Activated naive CD8-positive, alpha-beta T cell treated with anti-CD3 and anti-CD28 coated beads, Interleukin-2, amount 50 U/mL, for 16 hours (primary cell): ENCODE results near the gene TACR1.
"Not testable (repeated sequence)": the region's sequence is repeated elsewhere in the genome, so short reads cannot be mapped to it uniquely, and the experiment has no call there.

Experiments used
- DNase-seq: peaks from one replicate; pipeline ENCODE4 v3.0.0-alpha.2; 2020; ENCODE audit warnings: low read depth, low spot score

Gene TACR1

DNA sequence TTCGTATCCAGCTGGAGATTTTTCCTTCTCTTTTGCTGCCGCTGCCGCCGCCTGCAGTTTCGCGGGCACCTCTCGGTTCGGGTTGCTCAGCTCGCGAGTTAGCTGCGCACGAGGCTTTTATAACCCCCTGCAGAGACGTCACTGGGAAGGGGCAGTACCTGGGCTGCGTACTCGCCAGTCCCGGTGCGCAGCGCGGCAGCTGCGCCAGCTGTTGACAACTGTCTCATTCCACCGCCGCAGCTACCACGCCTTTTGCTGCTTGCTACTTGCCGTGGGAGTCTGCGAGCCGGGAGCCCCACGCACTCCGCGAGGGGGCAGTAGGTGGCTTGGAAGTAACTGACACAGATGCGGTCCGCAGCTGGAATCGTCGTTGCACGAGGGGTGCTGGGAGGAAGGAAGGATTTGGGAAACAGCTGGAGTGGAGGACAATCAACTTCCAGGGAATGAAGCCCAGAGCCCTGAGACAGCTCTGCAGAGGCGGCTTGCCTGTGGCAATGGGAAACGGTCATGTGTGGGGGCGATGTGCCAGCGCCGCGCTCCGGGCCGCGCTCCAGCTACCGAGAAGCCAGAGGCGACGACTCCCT, at the start of gene TACR1:
Gene TACR1 (minus strand): TSS at position 93 of the 584 bp plus-strand sequence. CDS start 586 bp downstream, outside the sequence.
- DNase-seq, result no peak

GRCh38 chr2:75248581-75248980, 49.3 kb upstream of the TACR1 start:
- not testable (repeated sequence) for DNase-seq

GRCh38 chr2:75246441-75247167, 47.3 kb upstream of the TACR1 start:
- DNase-seq, result no peak

DNA sequence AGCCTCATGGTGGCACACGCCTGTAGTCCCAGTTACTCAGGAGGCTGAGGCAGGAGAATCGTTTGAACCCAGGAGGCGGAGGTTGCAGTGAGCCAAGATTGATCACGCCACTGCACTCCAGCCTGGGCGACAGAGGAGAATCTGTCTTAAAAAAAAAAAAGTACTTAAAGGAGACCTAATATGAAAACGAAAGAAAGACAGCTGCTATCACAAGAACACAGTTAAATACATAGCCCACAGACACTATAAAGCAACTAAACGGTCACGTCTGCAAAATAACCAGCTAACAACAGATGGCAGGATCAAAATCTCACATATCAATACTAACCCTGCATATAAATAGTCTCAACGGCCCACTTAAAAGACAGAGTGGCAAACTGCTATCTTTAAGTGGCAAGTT, 43.9 kb upstream of the TACR1 start:
- DNase-seq, result no peak

GRCh38 chr2:75241696-75242095, 42.4 kb upstream of the TACR1 start:
- no peak for DNase-seq

DNA sequence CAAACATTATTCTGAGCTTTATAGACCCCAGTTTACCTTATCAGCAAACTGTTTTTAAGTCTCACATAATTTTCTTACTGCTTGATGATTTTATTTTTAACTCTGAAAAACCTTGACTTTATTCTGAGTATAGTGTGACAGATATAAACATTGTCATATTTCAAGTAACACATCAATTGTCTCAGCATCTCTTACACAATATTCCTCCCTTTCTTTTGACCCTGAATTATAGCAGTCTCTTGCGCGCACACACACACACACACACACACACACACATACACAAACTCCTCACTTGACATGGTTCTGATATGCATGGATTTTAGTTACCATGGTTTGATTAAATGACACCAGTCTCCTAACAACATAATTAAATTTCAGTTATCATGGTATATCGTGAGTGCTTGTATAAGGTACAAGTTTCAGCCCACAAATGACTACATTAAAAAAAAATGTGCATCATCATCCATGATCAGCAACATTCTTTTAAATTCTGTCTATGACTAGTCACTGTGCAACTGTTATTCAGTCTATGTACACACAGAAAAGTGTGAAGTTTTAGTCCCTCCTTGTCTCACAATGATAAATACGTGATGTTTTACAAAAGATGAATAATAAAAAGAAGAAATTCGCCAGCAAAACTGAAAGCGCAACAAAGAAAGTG, 39.5 kb upstream of the TACR1 start:
- no peak for DNase-seq

DNA sequence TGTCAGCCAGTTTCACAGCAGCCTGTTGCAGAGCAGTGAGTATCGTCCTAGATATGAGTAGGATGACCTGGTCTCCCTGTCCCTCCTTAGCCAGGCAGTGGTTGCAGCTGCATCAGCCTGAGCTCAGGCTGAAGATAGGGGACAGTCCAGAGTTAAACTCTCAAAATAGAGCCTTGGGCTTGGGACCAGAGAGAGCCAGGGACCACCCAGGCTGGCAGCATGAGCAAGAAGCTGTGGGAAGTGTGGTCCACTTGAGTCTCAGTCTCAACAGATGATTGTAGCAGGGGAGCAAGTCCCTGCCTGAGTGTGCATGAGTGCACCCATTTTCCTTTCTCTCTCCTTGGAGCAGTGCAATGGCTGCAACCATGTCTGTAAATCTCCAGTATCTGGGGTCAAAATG, 38.0 kb upstream of the TACR1 start:
- DNase-seq, result no peak

DNA sequence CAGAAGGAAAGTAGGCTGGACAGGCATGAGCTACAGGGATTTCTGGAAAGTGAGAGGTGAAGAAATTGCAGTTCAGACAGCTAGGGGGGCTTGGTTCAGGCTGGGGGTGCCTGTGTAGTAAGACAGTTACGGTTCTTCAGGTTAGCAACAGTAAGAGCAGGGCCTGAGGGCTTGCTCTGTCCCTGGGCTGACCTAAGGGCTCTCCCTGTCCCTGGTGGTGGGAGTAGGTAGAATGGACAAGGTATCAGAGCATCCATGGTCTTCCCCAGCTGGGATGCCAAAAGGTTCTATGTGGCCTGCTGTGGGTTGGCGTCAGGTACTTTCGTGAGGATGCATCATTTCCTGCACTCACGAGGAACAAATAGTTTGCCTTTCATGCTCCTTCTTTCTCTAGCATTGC, 34.6 kb upstream of the TACR1 start:
- no peak for DNase-seq

- no peak for DNase-seq
Observed at GRCh38 chr2:75226617-75227016, 27.3 kb upstream of the TACR1 start.

- DNase-seq, result no peak
Observed at GRCh38 chr2:75226099-75226498, 26.8 kb upstream of the TACR1 start.

DNA sequence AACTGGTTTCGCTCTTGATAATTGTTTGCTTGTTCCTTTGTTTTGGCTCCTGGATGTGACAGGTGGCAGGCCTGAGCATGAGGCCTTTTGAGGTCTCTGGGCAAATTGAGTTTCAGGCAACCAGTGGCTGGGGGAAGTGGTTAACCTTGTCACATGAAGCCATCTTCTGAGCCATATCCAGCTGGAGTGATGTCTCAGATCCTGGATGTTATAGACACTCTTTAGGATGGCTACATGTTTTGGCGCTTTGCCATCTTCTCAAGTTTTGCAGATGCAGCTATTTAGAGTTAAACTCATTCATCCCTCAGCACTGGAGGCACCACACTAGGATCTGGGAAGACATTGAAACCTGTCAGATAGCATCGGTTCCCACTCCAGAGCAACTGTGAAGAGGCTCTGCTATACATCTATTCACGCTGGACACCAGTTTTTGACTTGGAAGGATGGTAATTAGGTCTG, 25.3 kb upstream of the TACR1 start:
- no peak for DNase-seq

GRCh38 chr2:75222527-75222926, 23.2 kb upstream of the TACR1 start:
- DNase-seq, result no peak

DNA sequence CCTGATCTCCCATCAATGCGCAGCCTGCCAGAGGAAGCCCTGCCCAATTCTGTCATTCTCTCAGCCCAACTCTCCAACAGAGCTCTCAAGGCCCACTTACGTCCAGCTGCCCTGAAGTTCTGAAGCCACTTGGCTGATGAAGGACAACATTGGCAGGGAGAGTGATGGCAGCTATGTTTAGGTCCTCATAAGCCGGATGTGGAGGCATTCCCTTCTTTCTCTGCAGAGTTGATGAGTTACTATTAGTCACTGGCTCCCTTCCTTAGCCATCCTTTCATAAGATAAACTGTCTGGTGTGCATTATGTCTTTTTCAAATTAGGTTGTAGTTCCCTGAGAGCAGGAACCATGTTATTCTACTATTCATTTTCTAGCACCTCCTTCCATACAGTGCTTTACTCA, 22.5 kb upstream of the TACR1 start:
- DNase-seq, result no peak

DNA sequence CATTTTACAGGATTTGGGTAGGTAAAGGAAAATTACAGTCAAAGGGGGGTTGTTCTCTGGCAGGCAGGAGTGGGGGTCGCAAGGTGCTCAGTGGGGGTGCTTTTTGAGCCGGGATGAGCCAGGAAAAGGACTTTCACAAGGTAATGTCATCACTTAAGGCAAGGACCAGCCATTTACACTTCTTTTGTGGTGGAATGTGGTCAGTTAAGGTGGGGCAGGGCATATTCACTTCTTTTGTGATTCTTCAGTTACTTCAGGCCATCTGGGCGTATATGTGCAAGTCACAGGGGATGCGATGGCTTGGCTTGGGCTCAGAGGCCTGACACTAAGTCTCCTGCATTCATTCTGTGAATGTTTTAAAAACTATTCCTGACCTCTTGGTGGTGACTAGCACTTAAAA, 19.9 kb upstream of the TACR1 start:
- DNase-seq, result not testable (repeated sequence)

- DNase-seq, result no peak
Observed at GRCh38 chr2:75211266-75211770, 12.0 kb upstream of the TACR1 start.

- DNase-seq, result no peak
Observed at GRCh38 chr2:75210409-75210808, 11.1 kb upstream of the TACR1 start.

- no peak for DNase-seq
Observed at GRCh38 chr2:75208738-75209137, 9.4 kb upstream of the TACR1 start.

DNA sequence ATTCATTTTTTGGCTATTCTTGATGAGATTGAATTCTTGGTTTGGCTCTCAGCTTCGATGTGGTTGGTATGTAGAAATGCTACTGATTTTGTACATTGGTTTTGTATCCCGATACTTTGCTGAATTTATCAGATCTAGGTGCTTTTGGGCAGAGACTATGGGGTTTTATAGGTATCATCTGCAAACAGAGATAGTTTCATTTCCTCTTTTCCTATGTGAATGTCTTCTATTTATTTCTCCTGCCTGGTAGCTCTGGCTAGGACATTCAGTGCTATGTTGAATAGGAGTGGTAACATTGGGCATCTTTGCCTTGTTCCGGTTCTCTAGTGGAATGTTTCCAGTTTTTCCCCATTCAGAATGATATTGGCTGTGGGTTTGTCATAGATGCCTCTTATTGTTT, 5.5 kb upstream of the TACR1 start:
- no peak for DNase-seq

DNA sequence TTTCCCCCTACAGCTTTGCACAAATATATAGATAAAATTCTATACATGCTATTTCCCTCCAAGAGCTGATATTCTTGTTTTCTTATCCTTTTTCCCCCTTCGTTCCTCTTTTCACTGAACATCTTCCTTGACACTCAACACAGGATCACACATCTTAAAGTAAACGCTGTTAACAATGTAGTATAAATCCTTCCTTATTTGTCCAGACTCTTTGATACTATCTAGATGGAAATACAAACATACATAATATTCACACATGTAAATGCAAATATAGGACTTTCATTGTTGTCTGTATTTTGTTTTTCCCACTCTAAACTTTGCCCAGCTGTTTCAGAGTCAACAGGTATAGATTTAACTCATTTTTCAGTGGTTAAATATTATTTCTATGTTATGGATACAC, 3.0 kb upstream of the TACR1 start:
- no peak for DNase-seq

- no peak for DNase-seq
Observed at GRCh38 chr2:75200140-75201096, 1.1 kb upstream of the TACR1 start.

DNA sequence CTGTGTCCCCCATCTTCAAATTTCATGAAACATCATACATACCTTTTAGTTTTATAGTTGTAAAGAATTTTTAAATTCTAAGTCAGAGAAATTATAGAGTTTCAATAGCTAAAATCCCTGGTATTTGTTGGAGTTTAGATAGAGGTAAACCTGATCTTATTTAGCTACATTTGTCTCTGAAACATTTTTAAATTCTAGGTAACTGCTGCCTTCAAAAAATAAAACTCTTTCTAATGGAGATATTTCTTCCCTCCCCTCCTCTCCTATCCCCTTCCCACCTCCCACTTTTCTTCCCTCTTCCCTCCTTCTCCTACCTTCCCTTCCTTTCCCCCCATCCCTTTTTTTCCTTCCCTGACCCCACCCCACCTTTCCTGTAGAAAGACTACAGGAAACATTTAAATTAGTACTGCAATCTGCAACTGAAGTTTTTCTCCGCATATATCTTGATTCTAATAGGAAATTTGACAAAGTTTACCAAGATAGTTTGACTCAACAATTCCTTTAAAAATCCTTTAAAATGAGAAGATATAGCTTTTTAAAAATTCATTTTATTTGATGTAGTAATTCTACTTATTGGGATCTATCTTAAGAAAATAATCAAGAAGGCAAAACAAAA, 4.1 kb downstream of the TACR1 start:
- no peak for DNase-seq
